GM21423 (cell line): ENCODE measurements around the gene FBN3.

Experiments used
- ATAC-seq: cut with Tn5 transposase; IDR thresholded peaks from one replicate; pipeline ENCODE4 v1.9.1; 2021; ENCODE audit warnings: mild to moderate bottlenecking, moderate library complexity; ENCODE audit not compliant: unreplicated experiment

The FBN3 gene

DNA sequence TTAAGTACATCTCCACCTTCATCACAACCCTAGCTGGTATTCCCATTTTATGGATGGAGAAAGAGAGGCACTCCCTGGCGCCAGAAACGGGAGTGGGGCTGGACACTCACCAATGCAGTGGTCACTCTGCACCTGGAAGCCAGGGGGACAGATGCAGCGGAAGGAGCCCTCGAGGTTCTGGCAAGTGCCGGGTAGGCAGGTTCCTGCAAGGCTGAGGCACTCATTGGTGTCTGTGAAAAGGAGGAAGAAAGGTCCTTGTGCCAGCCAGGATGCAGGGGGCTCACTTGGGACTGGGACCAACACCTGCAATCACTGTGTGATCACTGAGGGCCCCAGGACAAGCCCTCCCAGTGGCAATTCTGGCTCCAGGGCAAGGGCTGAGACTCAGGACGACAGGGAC lies 55.1 kb downstream of the FBN3 start:
- no peak for ATAC-seq

DNA sequence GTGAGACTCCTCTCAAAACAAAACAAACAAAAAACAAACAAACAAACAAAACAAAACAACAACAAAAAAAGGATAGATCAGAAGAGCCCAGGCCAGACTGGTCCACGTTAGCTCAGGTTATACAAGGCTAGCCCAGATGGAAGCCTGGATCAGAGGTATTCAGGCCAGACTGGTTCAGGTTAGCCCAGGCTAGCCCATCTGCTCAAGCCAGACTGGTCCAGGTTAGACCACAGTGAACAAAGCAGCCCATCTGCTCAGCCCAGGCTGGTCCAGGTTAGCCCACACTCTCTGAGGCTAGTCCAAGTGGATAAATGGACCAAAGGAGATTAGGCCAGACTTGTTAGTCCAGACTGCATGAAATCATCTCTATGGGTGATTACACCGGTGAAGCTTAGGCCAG lies 55.7 kb downstream of the FBN3 start:
- ATAC-seq: no peak

DNA sequence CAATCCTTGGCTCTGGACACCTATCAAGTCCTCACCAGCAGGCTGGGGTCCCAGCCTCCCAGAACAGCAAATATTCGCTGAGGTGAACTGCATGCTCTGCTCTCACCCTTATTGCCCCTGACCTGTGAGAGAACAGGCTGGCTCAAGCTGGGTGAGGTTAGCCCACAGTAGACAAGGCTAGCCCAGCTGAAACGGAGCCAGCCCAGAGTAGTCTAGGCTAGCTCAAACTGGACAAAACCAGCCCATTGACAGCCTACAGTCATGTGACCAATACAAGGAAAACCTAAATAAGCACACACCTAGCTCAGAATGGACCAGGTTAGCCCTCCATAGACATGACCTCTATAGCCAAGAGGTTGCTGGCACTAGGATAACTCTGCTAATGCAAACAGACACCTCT lies 58.4 kb downstream of the FBN3 start:
- no peak for ATAC-seq

DNA sequence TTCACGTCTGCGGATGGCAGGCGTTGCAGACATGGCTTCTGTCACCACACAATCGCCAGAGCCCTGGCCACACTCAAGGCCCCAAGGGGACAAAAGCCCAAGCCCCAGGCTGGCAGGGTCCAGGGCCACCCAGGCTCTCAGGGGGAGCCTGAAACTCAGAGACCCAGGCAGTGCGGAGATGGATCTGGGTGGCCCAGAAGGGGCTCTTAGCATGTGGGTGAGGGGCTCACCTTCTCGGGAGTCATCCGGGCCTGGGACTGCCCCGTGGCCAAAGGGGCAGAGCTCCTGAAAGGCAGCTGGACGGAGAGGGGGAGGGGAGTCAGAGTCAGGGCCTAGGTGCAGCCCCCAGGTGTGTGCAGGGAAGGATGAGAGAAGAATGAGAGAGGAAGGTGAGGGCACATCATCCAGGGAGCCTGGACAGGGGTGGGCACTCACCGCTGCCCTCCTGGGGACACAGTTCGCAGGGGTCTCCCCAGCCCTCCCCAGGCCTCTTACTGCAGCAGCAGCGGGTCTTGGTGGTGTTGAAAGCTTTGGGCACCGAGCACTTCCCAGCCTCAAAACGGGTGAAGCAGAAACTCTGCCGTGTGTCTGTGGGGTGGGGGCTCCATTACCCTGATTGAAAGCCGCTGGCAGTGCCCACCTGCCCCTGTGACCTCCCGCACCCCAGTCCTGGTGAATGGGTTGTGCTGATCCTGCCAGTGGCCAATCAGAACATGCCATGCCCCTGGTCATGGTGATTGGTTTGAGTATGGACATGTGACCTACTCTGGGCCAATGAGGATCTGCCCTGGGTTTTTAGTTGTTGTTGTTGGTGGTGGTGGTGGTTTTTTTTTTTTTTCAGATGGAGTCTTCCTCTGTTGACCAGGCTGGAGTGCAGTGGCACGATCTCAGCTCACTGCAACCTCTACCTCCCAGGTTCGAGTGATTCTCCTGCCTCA lies 59.5 kb downstream of the FBN3 start:
- ATAC-seq: no peak

DNA sequence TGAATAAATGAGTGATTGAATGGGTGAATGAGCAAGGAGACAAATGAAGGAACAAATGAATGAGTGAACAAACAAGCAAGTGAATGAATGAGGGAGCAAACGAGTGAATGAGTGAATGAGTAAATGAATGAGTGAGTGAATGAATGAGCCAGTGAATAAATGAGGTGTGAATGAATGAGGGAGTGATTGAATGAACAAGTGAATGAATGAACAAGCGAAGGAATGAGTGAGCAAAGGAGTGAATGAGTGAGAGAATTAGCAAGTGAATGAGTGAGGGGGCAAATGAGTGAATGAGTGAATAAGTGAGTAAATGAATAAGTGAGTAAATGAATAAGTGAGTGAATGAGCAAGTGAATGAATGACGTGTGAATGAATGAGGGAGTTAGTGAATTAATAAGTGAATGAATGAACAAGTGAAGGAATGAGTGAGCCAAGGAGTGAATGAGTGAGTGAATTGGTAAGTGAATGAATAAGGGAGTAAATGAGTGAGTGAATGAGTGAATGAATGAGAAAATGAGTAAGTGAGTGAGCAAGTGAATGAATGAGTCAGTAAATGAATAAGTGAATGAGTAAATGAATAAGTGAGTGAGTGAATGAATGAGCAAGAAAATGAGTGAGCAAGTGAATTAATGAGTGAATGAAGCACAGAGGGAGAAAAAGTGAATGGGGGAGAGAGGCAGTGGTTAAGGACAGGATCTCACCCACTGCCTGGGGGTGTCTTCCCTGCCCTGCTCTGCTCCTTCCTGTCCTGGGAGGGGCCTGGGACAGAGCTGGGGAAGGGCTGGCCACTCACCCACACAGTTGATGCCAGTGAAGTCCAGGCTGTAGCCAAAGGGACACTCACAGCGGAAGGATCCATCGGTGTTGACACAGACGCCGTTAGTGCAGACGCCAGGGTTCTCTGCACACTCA lies 60.4 kb downstream of the FBN3 start:
- no peak for ATAC-seq

DNA sequence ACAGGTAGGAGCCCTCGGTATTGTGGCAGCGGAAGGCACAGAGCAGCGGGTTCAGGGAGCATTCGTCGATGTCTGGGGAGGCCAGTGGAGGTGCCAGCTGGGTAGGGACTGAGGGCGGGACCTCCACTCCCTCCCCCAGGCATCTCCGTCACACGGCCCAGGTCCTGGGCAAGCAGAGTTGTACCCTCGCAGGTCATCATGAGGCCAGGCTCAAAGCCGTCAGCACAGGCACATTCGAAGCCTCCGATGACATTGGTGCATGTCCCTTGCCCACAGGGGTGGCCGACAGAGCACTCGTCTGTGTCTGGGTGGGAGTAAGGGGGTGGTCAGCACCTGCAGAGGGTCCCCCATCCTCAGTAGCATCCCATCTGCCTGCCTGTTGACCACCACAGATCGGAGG lies 61.5 kb downstream of the FBN3 start:
- no peak for ATAC-seq

DNA sequence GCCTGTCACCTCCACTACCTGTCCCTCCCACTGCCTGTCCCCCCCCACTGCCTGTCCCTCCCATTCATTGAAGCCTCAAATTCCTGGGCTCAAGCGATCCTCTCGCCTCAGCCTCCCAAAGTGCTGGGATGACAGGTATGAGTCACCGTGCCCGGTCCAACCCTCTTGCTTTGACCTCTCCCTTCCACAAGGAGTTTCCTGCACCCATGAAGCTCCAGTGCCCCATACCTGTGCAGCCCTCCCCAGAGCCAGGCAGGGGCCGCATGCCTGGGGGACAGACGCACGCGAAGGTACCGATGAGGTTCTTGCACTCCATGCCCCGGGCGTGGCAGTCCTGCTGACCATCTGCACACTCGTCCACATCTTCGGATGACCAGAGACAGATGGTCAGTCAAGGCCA lies 62.5 kb downstream of the FBN3 start:
- ATAC-seq: no peak

DNA sequence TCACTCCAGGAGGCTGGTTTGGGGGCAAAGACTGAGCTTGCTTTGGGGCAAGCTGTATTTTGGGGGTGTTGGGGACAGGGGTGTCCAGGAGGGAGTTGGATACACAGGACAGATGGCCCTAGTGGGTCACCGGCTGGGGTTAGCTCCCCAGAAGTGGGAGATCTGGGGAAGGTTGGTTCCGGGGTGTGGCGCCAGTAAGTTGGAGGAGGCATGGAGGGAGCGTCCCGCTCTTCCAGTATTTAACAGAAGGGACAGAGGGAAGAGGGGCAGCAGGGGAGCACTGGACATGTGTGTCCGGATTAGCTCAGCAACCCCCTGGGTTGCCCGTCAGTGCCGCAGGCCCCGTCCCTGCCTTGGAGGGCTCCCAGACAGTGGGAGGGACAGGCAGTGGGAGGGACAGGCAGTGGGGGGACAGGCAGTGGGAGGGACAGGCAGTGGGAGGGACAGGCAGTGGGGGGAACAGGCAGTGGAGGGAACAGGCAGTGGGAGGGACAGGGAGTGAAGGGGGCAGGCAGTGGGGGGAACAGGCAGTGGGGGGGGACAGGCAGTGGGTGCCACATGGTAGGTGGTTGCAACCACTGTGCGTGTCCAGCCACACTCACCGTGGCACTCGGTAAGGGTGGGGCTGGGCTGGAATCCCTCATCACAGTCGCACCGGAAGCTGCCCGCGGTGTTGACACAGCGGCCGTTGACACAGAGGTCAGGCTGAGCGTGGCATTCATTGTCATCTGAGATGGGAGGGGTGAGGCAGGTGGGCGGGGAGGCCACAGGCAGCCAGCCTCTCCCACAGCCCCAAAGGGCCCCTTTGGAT lies 63.6 kb downstream of the FBN3 start:
- ATAC-seq: no peak

DNA sequence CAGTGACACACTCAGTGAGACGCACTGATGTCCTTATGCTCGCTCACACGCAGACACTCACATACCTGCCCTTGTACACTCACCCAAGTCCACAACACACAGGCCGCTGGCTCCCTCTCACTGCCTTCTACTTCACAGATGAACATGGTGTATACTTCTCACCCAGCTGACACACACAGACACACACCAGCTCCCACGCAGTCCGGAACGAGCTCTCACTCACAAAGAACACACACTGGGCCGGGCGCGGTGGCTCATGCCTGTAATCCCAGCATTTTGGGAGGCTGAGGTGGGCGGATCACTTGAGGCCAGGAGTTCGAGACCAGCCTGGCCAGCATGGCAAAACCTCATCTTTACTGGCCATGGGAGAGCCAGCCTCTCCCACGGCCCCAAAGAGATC lies 65.2 kb downstream of the FBN3 start:
- ATAC-seq: no peak

DNA sequence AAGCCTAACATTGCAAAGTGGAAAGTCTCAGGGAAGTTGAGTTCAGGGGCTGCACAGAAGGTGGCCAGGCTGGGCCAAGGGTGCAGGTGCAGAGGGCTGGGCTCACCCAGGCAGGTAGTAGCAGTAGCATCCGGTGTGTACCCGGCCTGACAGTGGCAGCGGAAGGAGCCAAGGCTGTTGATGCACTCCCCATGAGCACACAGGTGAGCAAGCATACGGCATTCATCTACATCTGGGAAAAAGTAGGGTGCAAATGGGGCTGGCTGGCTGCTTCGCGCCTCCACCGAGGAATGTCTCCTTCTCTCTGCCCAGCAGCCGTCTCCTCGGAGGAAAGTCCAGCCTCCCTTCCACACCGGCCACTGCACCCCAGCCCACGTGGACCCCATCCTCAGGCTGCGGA lies 66.3 kb downstream of the FBN3 start:
- no peak for ATAC-seq

DNA sequence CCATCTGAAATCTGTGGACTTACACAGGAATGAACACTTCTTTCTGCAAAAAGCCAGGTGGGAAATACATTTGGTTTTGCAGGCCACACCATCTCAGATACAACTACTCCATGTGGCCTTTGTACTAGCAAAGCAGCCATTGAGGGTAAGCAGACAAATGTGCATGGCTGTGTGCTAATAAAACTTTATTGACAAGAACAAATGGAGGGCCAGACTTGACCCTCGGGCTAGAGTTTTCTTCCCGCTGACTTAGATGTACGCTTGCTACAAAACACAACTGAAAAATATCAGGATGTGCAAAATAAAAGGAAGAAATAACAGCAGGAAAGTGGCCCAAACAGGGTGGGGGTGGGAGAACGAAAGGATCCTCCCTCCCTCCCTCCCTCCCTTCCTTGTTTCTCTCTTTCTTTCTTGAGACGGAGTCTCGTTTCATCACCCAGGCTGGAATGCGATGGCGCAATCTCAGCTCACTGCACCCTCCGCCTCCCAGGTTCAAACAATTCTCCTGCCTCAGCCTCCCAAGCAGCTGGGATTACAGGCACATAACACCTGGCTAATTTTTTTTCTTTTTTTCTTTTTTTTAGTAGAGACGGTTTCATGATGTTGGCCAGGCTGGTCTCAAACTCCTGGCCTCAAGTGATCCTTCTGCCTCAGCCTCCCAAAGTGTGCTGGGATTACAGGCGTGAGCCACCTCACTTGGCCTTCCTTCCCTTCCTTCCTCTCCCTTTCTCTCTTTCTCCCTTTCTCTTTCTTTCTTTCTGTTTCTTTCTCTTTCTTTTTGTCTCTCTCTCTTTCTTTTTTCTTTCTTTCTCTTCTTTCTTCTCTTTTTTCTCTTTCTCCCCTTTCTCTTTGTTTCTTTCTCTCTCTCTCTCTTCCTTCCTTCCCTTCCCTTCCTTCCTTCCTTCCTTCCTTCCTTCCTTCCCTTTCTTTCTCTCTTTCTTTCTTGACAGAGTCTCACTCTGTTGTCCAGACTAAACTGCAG lies 67.5 kb downstream of the FBN3 start:
- ATAC-seq: no peak

DNA sequence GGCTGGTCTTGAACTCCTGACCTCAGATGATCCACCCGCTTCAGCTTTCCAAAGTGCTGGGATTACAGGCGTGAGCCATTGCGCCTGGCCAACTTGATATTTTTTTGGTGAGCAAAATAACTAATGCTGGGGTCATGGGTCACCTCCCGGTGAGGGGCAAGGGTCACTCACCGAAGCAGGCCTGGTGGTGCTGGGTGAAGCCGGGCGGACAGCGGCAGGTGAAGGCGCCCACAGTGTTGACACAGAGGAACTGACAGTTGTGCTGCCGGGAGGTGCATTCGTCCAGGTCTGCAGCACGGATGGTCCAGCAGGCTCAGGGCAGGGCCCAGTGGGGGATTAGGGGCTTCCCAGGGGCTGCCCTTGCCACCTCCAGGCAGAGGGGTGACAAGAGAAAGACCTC lies 68.6 kb downstream of the FBN3 start:
- ATAC-seq: no peak

DNA sequence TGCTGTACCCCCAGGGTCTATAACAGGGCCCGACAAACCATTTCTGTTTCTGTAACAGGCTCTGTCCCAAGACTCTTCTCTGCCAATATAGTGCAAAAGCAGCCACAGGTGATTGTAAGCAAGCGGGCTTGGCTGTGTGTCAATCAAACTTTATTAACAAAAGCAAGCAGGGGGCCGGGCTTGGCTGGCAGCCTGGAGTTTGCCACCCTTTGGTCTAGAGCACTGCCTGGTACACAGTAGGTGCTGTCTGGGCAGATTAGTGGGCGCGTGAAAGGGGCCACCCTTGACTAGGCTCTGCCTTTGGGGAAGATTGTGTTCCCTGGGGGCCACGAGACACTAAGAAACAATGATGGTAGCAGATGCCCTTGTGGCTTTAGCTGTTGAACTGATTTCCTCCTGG lies 69.4 kb downstream of the FBN3 start:
- no peak for ATAC-seq

DNA sequence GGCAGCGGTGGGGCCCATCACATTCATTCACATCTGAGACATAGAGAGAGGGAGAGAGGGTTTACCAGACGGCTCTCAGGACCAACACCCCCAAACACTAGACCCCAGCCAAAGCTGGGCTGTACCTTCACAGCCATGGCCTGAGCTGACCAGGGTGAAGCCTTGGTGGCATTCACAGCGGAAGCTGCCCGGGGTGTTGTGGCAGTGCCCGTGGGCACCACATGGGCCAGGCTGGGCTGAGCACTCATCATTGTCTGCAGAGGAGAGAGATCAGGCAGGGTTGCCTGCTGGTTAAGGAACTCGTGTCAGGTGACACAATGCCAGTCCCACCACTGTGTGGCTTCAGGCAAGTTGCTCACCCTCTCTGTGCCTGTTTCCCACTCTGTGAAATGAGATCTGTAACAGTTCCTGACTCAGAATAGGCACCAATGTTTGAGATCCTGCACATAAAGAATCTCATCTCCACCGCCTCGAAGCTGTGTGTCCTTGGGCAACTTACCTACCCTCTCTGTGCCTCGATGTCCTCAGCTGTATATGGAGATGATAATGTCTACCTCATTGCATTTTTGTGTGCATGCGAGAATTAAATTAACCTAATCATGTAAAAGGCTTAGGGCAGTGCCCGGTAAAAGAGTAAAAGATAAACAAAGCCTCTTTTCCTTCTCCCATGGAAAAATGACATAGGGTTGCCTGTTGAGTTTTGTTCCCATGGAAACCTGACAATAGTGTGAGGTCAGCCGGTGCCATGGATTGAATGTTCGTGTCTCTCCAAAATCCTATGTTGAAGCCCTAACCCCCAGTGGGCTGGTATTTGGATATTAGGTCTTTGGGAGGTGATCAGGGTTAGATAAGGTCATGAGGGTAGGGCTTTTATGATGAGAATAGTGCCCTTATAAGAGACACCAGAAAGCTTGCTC lies 74.0 kb downstream of the FBN3 start:
- no peak for ATAC-seq

DNA sequence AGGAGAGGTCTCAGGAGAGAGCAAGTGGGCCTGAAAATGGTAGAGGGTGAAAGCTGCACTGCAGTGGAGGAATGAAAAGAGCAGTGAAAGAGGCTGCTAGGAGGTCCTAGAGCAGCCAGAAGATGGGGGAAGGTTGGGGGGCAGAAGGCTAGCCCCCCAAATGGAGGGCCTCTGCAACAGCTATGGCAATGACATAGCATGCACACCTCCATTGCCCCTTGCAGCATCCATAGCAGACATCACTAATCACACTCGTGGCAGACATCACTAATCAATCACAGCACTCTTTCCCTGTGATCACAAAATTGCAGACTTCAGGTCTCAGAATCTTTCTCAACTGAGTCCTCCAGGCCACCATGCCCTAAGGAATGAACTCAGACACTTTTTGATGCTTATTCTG lies 74.9 kb downstream of the FBN3 start:
- ATAC-seq: no peak

DNA sequence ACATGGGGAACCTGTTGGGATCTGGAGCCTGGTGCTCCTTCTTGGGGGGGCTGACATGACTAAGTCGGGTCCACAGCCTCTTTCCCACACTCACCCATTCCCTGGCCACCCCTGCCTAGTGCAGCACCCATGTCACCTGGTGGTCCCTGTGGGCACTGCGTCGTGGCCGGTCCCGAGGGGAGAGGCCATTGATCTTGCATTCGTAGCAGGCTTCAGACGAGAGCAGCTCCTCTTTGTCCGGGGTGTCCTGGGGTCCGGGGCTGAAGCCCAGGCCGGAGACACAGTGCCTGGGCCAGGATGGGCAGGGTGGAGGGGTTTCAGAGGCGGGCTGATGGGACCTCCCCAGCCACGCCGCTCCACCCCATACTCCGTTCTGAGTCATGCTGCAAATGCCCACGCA lies 77.5 kb downstream of the FBN3 start:
- no peak for ATAC-seq

DNA sequence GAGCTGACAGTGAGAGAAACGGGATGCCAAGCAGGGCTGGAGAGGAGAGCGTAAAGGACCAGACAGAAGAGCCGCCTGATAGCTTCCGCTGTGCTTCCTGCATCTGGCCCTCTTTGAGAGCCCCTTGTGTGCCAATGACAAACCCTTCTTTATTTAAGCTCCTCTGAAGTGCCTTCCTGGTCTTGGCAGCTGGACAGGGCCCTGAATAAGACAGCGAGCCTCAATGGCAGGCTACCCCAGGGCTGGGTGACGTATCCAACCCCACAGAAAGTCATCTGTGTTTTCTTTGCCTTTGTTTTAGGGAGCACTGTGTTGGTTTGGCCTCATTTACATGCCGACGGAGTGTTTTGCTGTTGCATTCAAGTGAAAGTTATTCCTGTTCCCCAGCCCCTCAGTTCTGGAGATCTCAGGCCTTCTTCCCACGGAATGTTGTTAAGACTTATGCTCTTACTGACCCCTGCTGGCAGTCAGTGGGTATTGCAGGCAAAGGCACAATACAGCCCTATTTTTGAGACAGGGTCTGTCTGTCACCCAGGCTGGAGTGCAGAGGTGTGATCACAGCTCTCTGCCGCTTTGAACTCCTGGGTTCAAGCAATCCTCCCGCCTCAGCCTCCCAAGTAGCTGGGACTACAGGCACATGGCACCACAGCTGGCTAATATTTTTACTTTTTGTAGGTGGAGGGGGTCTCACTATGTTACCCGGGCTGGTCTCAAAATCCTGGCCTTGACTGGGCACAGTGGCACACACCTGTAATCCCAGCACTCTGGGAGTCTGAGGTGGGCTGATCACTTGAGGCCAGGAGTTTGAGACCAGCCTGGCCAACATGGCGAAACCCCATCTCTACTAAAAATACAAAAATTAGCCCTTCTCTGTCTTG lies 80.1 kb downstream of the FBN3 start:
- ATAC-seq: no peak

DNA sequence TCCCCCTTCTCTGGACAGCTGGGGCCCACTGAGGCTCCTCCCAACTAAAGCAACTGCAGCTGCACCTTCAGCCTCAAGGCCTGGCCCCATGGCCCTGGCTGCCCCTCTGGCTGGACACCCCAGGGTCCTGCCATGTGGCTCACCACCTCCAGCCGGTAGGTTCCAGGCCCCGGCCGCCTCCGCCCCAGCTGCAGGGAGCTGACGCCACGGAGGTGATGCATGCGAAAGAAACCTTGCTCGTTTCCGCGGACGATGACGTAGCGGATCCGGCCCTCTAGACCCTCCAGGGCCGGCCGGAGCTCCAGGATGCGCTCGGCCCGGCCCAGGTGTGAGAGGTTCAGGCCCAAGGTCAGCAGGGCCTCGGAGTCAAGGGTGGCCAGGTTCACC lies 83.5 kb downstream of the FBN3 start:
- ATAC-seq: no peak
